Hematopoietic multipotent progenitor cell treated with erythropoietin and hydrocortisone succinate and interleukin-3 and kit ligand, for 8 days (in vitro differentiated cells): ENCODE data around the gene ZNF385B.

Source experiments
- DNase-seq: peaks from one replicate; pipeline ENCODE4 v3.0.0-alpha.2; 2015

ZNF385B gene

GRCh38 chr2:179729966-179730365 lies 131.4 kb downstream of the ZNF385B start:
- no peak for DNase-seq

GRCh38 chr2:179726461-179727180 lies 134.8 kb downstream of the ZNF385B start:
- DNase-seq: no peak

GRCh38 chr2:179724403-179724802 lies 137.0 kb downstream of the ZNF385B start:
- no peak for DNase-seq

GRCh38 chr2:179720173-179720772 lies 141.1 kb downstream of the ZNF385B start:
- no peak for DNase-seq

GRCh38 chr2:179715871-179716270 lies 145.5 kb downstream of the ZNF385B start:
- DNase-seq: no peak

- DNase-seq: no peak
Measured at GRCh38 chr2:179715196-179715595, 146.2 kb downstream of the ZNF385B start.

GRCh38 chr2:179712825-179713224 lies 148.6 kb downstream of the ZNF385B start:
- no peak for DNase-seq

GRCh38 chr2:179711375-179711774 lies 150.0 kb downstream of the ZNF385B start:
- DNase-seq: no peak

- DNase-seq: no peak
Measured at GRCh38 chr2:179703702-179704101, 157.7 kb downstream of the ZNF385B start.

GRCh38 chr2:179702912-179703311 lies 158.5 kb downstream of the ZNF385B start:
- DNase-seq: no peak

GRCh38 chr2:179701524-179702110 lies 159.8 kb downstream of the ZNF385B start:
- no peak for DNase-seq

GRCh38 chr2:179695486-179695885 lies 165.9 kb downstream of the ZNF385B start:
- no peak for DNase-seq

GRCh38 chr2:179694963-179695362 lies 166.4 kb downstream of the ZNF385B start:
- DNase-seq: no peak

GRCh38 chr2:179692610-179693009 lies 168.8 kb downstream of the ZNF385B start:
- no peak for DNase-seq

GRCh38 chr2:179692043-179692442 lies 169.4 kb downstream of the ZNF385B start:
- no peak for DNase-seq

GRCh38 chr2:179691235-179691634 lies 170.2 kb downstream of the ZNF385B start:
- no peak for DNase-seq

GRCh38 chr2:179686718-179687342 lies 174.6 kb downstream of the ZNF385B start:
- DNase-seq: no peak

- DNase-seq: no peak
Measured at GRCh38 chr2:179686069-179686468, 175.3 kb downstream of the ZNF385B start.

GRCh38 chr2:179685146-179685545 lies 176.3 kb downstream of the ZNF385B start:
- DNase-seq: no peak

GRCh38 chr2:179682756-179683155 lies 178.7 kb downstream of the ZNF385B start:
- DNase-seq: no peak

GRCh38 chr2:179677746-179678505 lies 183.5 kb downstream of the ZNF385B start:
- DNase-seq: no peak

- DNase-seq: no peak
Measured at GRCh38 chr2:179677077-179677688, 184.2 kb downstream of the ZNF385B start.

GRCh38 chr2:179675435-179675834 lies 186.0 kb downstream of the ZNF385B start:
- no peak for DNase-seq
